Measurements from ENCODE around the gene RNF20. TPM values are rescaled to one million over a fixed set of nuclear protein-coding genes. Genes with fewer than 3 reads are reported as not detected.

Gene RNF20
- total and polyA plus RNA-seq, 2 of the 4 experiments (the other 2 are of a cell fraction): 13.7 to 21.3 TPM

DNA sequence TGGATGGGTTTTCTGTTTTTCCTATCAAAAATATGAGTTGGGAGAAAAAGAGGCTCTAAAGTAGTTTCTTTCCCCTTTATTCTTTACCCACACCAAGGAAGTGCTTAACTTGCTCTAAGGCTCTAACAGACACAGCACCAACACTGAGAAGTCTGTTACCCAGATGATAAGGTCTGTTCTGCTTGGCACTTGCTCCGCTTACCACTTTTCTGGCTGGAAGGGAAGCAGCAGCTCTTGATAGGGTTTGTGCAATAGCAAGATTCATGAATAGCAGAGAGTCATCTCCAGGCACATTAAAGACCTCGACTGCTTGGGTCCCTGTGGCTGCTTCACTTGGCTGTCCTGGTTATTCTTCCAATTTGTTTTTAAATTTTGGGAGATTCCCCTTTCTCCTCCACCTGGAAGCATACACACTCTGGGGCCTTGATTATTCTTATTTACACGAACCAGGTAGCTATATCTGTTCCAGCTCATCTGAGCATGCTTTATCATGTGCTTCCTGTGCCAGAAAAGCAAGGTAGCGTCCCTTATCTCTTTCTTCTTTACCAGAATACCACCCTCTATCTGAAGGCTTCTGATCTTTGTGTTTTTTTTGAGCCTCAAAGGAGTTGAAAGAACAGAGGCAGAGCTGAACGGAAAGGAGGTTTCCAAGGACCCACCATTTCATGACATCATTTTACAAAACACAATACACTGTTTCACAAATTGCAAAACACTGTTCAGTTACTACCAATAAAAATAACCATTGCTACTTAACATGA lies 36.3 kb downstream of the RNF20 start:
- Histone ChIP-seq H3K4ac (ENCODE audit: low read depth, low read length) (no peak overlapping the region), H4K5ac (ENCODE audit: low read depth, low read length) (no peak overlapping the region), H3K56ac (ENCODE audit: extremely low read depth, insufficient read depth, low read length) (no peak overlapping the region), H3K27ac (ENCODE audit: insufficient read depth, low read length) (no peak overlapping the region), H3K9ac (ENCODE audit: low read depth, low read length) (no peak overlapping the region), H4K8ac (ENCODE audit: low read depth in 2 of 2, low read length in 2 of 2) (no peak overlapping the region), H2BK120ac (ENCODE audit: low read depth, low read length) (no peak overlapping the region), H4K91ac (ENCODE audit: insufficient read depth, low read depth, low read length) (no peak overlapping the region), H2BK5ac (ENCODE audit: low read depth, low read length, poor library complexity, severe bottlenecking) (no peak overlapping the region), H3K4me3 (ENCODE audit: insufficient read depth, low read depth, low read length) (no peak overlapping the region), H3K14ac (replicated peaks; ENCODE audit: low read depth, low read length) (no peak overlapping the region), H2BK15ac (ENCODE audit: low read depth, low read length) (no peak overlapping the region), H3K9me1 (ENCODE audit: insufficient read depth, low read length) (no peaks in the 10 kb centered on the region), H2AK5ac (ENCODE audit: low read depth, low read length) (no peak overlapping the region), H3K23ac (ENCODE audit: low read depth, low read length) (no peak overlapping the region), H3K36me3 (ENCODE audit: control insufficient read depth, insufficient read depth, low read length) (0 out of 2 replicates have a peak, but pooled peaks cover 3% of the 10 kb centered on the region), H2BK20ac (ENCODE audit: low read depth, low read length) (no peak overlapping the region), H2AFZ (replicated peaks; ENCODE audit: low read length, poor library complexity) (no peak overlapping the region), H3K4me2 (ENCODE audit: low read depth, low read length) (no peak overlapping the region), H3K79me1 (ENCODE audit: low read depth in 1 of 2, low read length in 2 of 2) (no peaks in the 10 kb centered on the region), H4K20me1 (ENCODE audit: insufficient read depth, low read length) (no peaks in the 10 kb centered on the region), H3K9me3 (ENCODE audit: control insufficient read depth, insufficient read depth, low read length) (no peaks in the 10 kb centered on the region), H2AK9ac (replicated peaks; ENCODE audit: low read depth, low read length, poor library complexity) (no peak overlapping the region), H3K18ac (ENCODE audit: low read depth, low read length) (no peak overlapping the region), H3K4me1 (ENCODE audit: control insufficient read depth, insufficient read depth, low read length) (no peaks in the 10 kb centered on the region), H3K27me3 (ENCODE audit: control insufficient read depth, insufficient read depth, low read length) (no peaks in the 10 kb centered on the region)
- no TSS peak for BruUV-seq (replicated peaks)
- CTCF ChIA-PET: no interaction called here
- in situ Hi-C loops (cut with MboI; ENCODE audit: low sequenced_read_pairs) (no loop called here), dilution Hi-C loops (cut with HindIII; ENCODE audit: low sequenced_read_pairs, unreplicated experiment) (no loop called here), intact Hi-C loops (cut with micrococcal nuclease) (no loop called here)
- TF ChIP-seq, protein P1, sequence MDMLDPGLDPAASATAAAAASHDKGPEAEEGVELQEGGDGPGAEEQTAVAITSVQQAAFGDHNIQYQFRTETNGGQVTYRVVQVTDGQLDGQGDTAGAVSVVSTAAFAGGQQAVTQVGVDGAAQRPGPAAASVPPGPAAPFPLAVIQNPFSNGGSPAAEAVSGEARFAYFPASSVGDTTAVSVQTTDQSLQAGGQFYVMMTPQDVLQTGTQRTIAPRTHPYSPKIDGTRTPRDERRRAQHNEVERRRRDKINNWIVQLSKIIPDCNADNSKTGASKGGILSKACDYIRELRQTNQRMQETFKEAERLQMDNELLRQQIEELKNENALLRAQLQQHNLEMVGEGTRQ (IDR thresholded peaks at IDR 0.05; ENCODE audit: low read depth, low read length): no peak
- TF ChIP-seq RAD21 (IDR thresholded peaks at IDR 0.05; ENCODE audit: low read length) (no peak), RFX5 (IDR thresholded peaks at IDR 0.05; ENCODE audit: low read depth, low read length) (no peak), BHLHE40 (IDR thresholded peaks at IDR 0.05; ENCODE audit: low read depth, low read length) (no peak), RCOR1 (IDR thresholded peaks at IDR 0.05; ENCODE audit: insufficient replicate concordance, low read length) (no peak), SMC3 (IDR thresholded peaks at IDR 0.05; ENCODE audit: low read depth, low read length) (no peak), CHD1 (IDR thresholded peaks at IDR 0.05; ENCODE audit: low read depth, low read length) (no peak), CEBPB (IDR thresholded peaks at IDR 0.05; ENCODE audit: low read depth, low read length) (no peak), MXI1 (IDR thresholded peaks at IDR 0.05; ENCODE audit: borderline replicate concordance, low read depth, low read length) (no peak), MAFK (IDR thresholded peaks at IDR 0.05; ENCODE audit: low read depth, low read length) (no peak), FOS (IDR thresholded peaks at IDR 0.05; ENCODE audit: low read depth, low read length) (no peak), POLR2A (IDR thresholded peaks at IDR 0.05; ENCODE audit: low read depth, low read length) (no peak), NFE2L2 (IDR thresholded peaks at IDR 0.05; ENCODE audit: low read depth, low read length) (no peak), MAZ (IDR thresholded peaks at IDR 0.05; ENCODE audit: borderline replicate concordance, low read depth, low read length) (no peak)
- TF ChIP-seq, protein P2, sequence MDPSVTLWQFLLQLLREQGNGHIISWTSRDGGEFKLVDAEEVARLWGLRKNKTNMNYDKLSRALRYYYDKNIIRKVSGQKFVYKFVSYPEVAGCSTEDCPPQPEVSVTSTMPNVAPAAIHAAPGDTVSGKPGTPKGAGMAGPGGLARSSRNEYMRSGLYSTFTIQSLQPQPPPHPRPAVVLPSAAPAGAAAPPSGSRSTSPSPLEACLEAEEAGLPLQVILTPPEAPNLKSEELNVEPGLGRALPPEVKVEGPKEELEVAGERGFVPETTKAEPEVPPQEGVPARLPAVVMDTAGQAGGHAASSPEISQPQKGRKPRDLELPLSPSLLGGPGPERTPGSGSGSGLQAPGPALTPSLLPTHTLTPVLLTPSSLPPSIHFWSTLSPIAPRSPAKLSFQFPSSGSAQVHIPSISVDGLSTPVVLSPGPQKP (IDR thresholded peaks at IDR 0.05; ENCODE audit: borderline replicate concordance, low read depth, low read length): no peak
- TF ChIP-seq, protein P3, sequence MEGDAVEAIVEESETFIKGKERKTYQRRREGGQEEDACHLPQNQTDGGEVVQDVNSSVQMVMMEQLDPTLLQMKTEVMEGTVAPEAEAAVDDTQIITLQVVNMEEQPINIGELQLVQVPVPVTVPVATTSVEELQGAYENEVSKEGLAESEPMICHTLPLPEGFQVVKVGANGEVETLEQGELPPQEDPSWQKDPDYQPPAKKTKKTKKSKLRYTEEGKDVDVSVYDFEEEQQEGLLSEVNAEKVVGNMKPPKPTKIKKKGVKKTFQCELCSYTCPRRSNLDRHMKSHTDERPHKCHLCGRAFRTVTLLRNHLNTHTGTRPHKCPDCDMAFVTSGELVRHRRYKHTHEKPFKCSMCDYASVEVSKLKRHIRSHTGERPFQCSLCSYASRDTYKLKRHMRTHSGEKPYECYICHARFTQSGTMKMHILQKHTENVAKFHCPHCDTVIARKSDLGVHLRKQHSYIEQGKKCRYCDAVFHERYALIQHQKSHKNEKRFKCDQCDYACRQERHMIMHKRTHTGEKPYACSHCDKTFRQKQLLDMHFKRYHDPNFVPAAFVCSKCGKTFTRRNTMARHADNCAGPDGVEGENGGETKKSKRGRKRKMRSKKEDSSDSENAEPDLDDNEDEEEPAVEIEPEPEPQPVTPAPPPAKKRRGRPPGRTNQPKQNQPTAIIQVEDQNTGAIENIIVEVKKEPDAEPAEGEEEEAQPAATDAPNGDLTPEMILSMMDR (conservative IDR thresholded peaks at IDR 0.05; ENCODE audit: low read depth, low read length): no peak
- POLR2A ChIA-PET (ENCODE audit: unreplicated experiment): no interaction called here
- ATAC-seq (ENCODE audit: low read depth) (no peak), DNase-seq (no peak)
- no CpG with 5 or more reads among the region's 5 CpGs for WGBS, 2 experiments (ENCODE audit: extremely low coverage in 2 of 2, insufficient read length in 1 of 2)

Data from IMR-90 (cell line).